HG03139 (cell line): ENCODE results near the gene ENPP5.

ENCODE experiments used
- ATAC-seq: cut with Tn5 transposase; IDR thresholded peaks from one replicate; pipeline ENCODE4 v1.9.1; 2021; ENCODE audit not compliant: unreplicated experiment

The ENPP5 gene

GRCh38 chr6:46170357-46171289 is at the start of gene ENPP5:
ENPP5 (minus strand) TSS chr6:46170980; CDS start chr6:46168262, 2,718 bp downstream.
- ATAC-seq = peak; percentile 86

GRCh38 chr6:46219661-46220060 is 48.9 kb upstream of the ENPP5 start:
- no peak for ATAC-seq

GRCh38 chr6:46218457-46218856 is 47.7 kb upstream of the ENPP5 start:
- no peak for ATAC-seq

GRCh38 chr6:46217671-46218131 is 46.9 kb upstream of the ENPP5 start:
- peak; percentile 57 for ATAC-seq

GRCh38 chr6:46216879-46217278 is 46.1 kb upstream of the ENPP5 start:
- ATAC-seq = no peak

GRCh38 chr6:46215777-46216176 is 45.0 kb upstream of the ENPP5 start:
- ATAC-seq = no peak

GRCh38 chr6:46215213-46215612 is 44.4 kb upstream of the ENPP5 start:
- ATAC-seq = no peak

- no peak for ATAC-seq
Measured at GRCh38 chr6:46211917-46212316, 41.1 kb upstream of the ENPP5 start.

GRCh38 chr6:46210294-46210693 is 39.5 kb upstream of the ENPP5 start:
- ATAC-seq = no peak

- ATAC-seq = no peak
Measured at GRCh38 chr6:46208303-46208702, 37.5 kb upstream of the ENPP5 start.

- ATAC-seq = no peak
Measured at GRCh38 chr6:46207174-46207573, 36.4 kb upstream of the ENPP5 start.

GRCh38 chr6:46204880-46205650 is 34.3 kb upstream of the ENPP5 start:
- ATAC-seq = no peak

- ATAC-seq = no peak
Measured at GRCh38 chr6:46203391-46204177, 32.8 kb upstream of the ENPP5 start.

GRCh38 chr6:46201702-46202101 is 30.9 kb upstream of the ENPP5 start:
- no peak for ATAC-seq

GRCh38 chr6:46199387-46199786 is 28.6 kb upstream of the ENPP5 start:
- ATAC-seq = no peak

- no peak for ATAC-seq
Measured at GRCh38 chr6:46191961-46192360, 21.2 kb upstream of the ENPP5 start.

- no peak for ATAC-seq
Measured at GRCh38 chr6:46190889-46191288, 20.1 kb upstream of the ENPP5 start.

- ATAC-seq = no peak
Measured at GRCh38 chr6:46189726-46190125, 18.9 kb upstream of the ENPP5 start.

GRCh38 chr6:46186583-46186982 is 15.8 kb upstream of the ENPP5 start:
- no peak for ATAC-seq

GRCh38 chr6:46184114-46184513 is 13.3 kb upstream of the ENPP5 start:
- ATAC-seq = no peak

GRCh38 chr6:46175976-46176375 is 5.2 kb upstream of the ENPP5 start:
- ATAC-seq = peak; percentile 36
